Heart left ventricle (tissue), 13 donors: ENCODE measurements around the gene FCHSD2.

ENCODE experiments used
- CTCF ChIP-seq, 12 donors: fragments of 200-600 bp; sonication (generic) in 4 of 12; IDR thresholded peaks; one replicate each; pipeline versions ENCODE4 v1.5.0 to v1.8.0; 2018 to 2022; ENCODE audit warnings: antibody characterized with exemption in 12 of 12, mild to moderate bottlenecking in 5 of 12
- POLR2A ChIP-seq, 2 donors: fragments of 450-650 bp; IDR thresholded peaks; one replicate each; pipeline ENCODE4 v1.6.1; 2017; ENCODE audit warnings: antibody characterized with exemption in 2 of 2, mild to moderate bottlenecking in 2 of 2, moderate library complexity in 2 of 2
- donor health status: ischemic (EF 13 %, LVEDD 7.1; RV severe dilation, severe dysfunction).
- donor health status: DM: no; HTN: yes; CAD: no.
- donor health status: DM: no; HTN: no; CAD: no.
- donor health status: ischemic (EF 25% LVEDD 6.9; RV normal size, moderate dysfunction).
- donor health status: ischemic (EF 25% LVEDD 5.7; RV mildly dilated, moderate dysfunction).
- donor health status: ischemic (EF 35%, LVEDD 5.7; RV mildly dilated, moderate dysfunction).
- donor health status: nonischemic (EF 11% LVEDD 7.7; RV severe dilation, severe dysfunction).
- donor health status: DM: yes; HTN: yes; CAD: no.
- donor health status: PGD.
- donor health status: ischemic (EF 29% LVEDD 5.4; RV normal size, mild dysfunction).
- donor health status: nonischemic (EF 23%, LVEDD 6.1; RV moderate dilation, normal function).

GRCh38 chr11:73171436-73172161, 29.5 kb upstream of the FCHSD2 start:
- TF ChIP-seq POLR2A (IDR thresholded peaks at IDR 0.05) (no peak), CTCF (IDR thresholded peaks at IDR 0.05) (no peak)
